HT1080 (cell line): Measurements from ENCODE around the gene MGA. TPM values are rescaled to one million over a fixed set of nuclear protein-coding genes. Genes with fewer than 3 reads are reported as not detected.

Experiments
- DNase-seq: peaks from one replicate; pipeline ENCODE4 v3.0.0-alpha.2; 2015; ENCODE audit warnings: low read depth
- polyA plus RNA-seq, 2 experiments: library from polyadenylated mRNA; depleted of rRNA; stranded (reverse); fragments of >200 nt; gene quantifications; 2 replicates each; pipeline ENCODE4 v1.2.3, GENCODE V29; 2015
- total RNA-seq: library from RNA; depleted of rRNA; stranded (reverse); fragments of >200 nt; shearing (Covaris generic); gene quantifications from 2 replicates; pipeline ENCODE4 v1.2.3, GENCODE V29; 2014; rRNA removed

The MGA gene
- total RNA-seq = 17.0 and 18.5 TPM in 2 replicates
- 3.3 and 4.5 TPM in 2 replicates for polyA plus RNA-seq (2015; cell fraction: cytosol; rRNA removed)
- 15.4 and 15.5 TPM in 2 replicates for polyA plus RNA-seq (2015; cell fraction: nucleus; rRNA removed)

GRCh38 chr15:41660235-41661077, at the start of gene MGA:
Gene MGA, plus strand, starts transcription at chr15:41660405.
- peak; percentile 80 for DNase-seq

- DNase-seq = no peak
These were observed 39.5 kb upstream of the MGA start for GRCh38 chr15:41620536-41621199.

GRCh38 chr15:41621200-41622193, 38.7 kb upstream of the MGA start:
- DNase-seq = peak; percentile 79

GRCh38 chr15:41622901-41623300, 37.3 kb upstream of the MGA start:
- DNase-seq = no peak

GRCh38 chr15:41627203-41627602, 33.0 kb upstream of the MGA start:
- DNase-seq = no peak

GRCh38 chr15:41629463-41629862, 30.7 kb upstream of the MGA start:
- DNase-seq = no peak

GRCh38 chr15:41629883-41630282, 30.3 kb upstream of the MGA start:
- DNase-seq = no peak

GRCh38 chr15:41630616-41631217, 29.5 kb upstream of the MGA start:
- no peak for DNase-seq

- no peak for DNase-seq
These were observed 28.2 kb upstream of the MGA start for GRCh38 chr15:41631880-41632470.

GRCh38 chr15:41633609-41634008, 26.6 kb upstream of the MGA start:
- DNase-seq = no peak

GRCh38 chr15:41634072-41634626, 26.1 kb upstream of the MGA start:
- DNase-seq = no peak

- no peak for DNase-seq
These were observed 23.1 kb upstream of the MGA start for GRCh38 chr15:41637086-41637485.

GRCh38 chr15:41640985-41641384, 19.2 kb upstream of the MGA start:
- DNase-seq = no peak

GRCh38 chr15:41647262-41647661, 12.9 kb upstream of the MGA start:
- no peak for DNase-seq

GRCh38 chr15:41648097-41648496, 12.1 kb upstream of the MGA start:
- DNase-seq = no peak

GRCh38 chr15:41648770-41649169, 11.4 kb upstream of the MGA start:
- peak; percentile 33 for DNase-seq

- no peak for DNase-seq
These were observed 9.4 kb upstream of the MGA start for GRCh38 chr15:41650806-41651205.

- no peak for DNase-seq
These were observed 8.8 kb upstream of the MGA start for GRCh38 chr15:41651373-41651772.

- no peak for DNase-seq
These were observed 6.4 kb upstream of the MGA start for GRCh38 chr15:41653760-41654159.

- no peak for DNase-seq
These were observed 4.5 kb upstream of the MGA start for GRCh38 chr15:41655716-41656115.
